Effector memory CD4-positive, alpha-beta T cell (primary cell): ENCODE data around the gene ACSM3.
A peak's percentile ranks its signal among the peaks of the same experiment; 100 is the strongest.
"Not testable (repeated sequence)": the region's sequence is repeated elsewhere in the genome, so short reads cannot be mapped to it uniquely, and the experiment has no call there.

Experiments used
- DNase-seq, 3 donors: peaks; one replicate each; pipeline ENCODE4 v3.0.0-alpha.2; 2020
- H3K27ac ChIP-seq: 2 replicates; pipeline ENCODE4 v1.7.0; 2013; ENCODE audit warnings: mild to moderate bottlenecking, low read length, moderate library complexity; ENCODE audit not compliant: insufficient read depth, poor library complexity, severe bottlenecking
- H3K27me3 ChIP-seq: replicated peaks from 2 replicates; pipeline ENCODE4 v1.7.0; 2013; ENCODE audit warnings: mild to moderate bottlenecking, low read length; ENCODE audit not compliant: insufficient read depth, control insufficient read depth, poor library complexity, severe bottlenecking
- H3K36me3 ChIP-seq: 2 replicates; pipeline ENCODE4 v1.7.0; 2013; ENCODE audit warnings: mild to moderate bottlenecking, low read length, moderate library complexity; ENCODE audit not compliant: control insufficient read depth, insufficient read depth
- H3K4me1 ChIP-seq: 2 replicates; pipeline ENCODE4 v1.7.0; 2013; ENCODE audit warnings: low read length, mild to moderate bottlenecking; ENCODE audit not compliant: control insufficient read depth, insufficient read depth, poor library complexity, severe bottlenecking
- H3K4me3 ChIP-seq: 2 replicates; pipeline ENCODE4 v1.7.0; 2013; ENCODE audit warnings: low read length, low read depth, mild to moderate bottlenecking; ENCODE audit not compliant: insufficient read depth, poor library complexity, severe bottlenecking
- H3K9me3 ChIP-seq: 2 replicates; pipeline ENCODE4 v1.7.0; 2013; ENCODE audit warnings: mild to moderate bottlenecking, low read length, moderate library complexity; ENCODE audit not compliant: control insufficient read depth
- total RNA-seq, 3 donors: gene quantifications; one replicate each; lab custom pipeline; 2026; lab: John Stamatoyannopoulos, UW

Gene ACSM3, protein sequence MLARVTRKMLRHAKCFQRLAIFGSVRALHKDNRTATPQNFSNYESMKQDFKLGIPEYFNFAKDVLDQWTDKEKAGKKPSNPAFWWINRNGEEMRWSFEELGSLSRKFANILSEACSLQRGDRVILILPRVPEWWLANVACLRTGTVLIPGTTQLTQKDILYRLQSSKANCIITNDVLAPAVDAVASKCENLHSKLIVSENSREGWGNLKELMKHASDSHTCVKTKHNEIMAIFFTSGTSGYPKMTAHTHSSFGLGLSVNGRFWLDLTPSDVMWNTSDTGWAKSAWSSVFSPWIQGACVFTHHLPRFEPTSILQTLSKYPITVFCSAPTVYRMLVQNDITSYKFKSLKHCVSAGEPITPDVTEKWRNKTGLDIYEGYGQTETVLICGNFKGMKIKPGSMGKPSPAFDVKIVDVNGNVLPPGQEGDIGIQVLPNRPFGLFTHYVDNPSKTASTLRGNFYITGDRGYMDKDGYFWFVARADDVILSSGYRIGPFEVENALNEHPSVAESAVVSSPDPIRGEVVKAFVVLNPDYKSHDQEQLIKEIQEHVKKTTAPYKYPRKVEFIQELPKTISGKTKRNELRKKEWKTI
- total RNA-seq = 4.5 to 9.3 (median 5.7) reads per million in 3 donors

DNA sequence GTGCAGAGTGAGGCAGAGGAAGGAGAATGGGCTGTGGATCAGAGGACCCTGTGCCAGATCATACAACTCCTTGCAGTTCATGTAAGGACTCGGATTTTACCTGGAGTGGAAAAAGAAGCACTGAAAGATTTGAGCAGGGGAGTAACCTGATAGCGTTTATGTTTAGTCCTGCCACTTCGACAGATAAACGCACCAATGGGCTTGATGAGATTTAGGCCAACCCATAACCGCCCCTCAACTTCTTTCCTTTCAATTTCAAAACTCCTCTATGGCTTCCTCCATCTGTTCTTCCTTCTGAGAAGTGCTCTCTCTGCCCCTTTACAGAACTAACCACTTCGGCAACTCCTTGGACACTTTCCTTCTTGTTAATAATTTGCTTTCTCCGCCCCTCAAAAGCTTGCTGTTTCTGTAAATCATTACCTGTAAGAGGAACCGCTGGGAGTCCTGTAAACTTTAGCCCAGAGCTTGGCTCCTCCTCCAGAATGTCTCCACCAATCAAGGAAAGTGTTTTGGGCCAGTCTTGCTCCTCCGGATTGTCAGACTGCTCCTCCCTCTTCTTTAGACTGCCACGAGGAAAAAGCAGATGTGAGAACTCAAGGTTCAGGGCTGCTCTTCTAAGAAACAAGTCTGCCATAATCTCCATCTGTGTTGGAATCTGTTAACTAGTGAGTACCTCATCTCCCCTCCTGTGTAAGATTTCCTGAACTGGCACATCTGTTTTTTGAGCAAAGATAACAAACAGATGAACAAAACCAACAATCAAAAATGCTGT is at the start of gene ACSM3:
Gene ACSM3, plus strand, starts transcription at position 554 of the 772 bp plus-strand sequence. CDS start 6,021 bp downstream, outside the sequence.
- no peaks in the 10 kb centered on the region for H3K27me3 ChIP-seq
- H3K4me3 ChIP-seq = peak within 1 kb of the TSS; percentile 66
- peak within 1 kb of the TSS; percentile 70 for H3K27ac ChIP-seq
- DNase-seq = peak; percentile 27 to 57 (median 42)
- no peaks in the 10 kb centered on the region for H3K9me3 ChIP-seq
- no peaks in the 10 kb centered on the region for H3K36me3 ChIP-seq
- H3K4me1 ChIP-seq = no peaks in the 10 kb centered on the region

DNA sequence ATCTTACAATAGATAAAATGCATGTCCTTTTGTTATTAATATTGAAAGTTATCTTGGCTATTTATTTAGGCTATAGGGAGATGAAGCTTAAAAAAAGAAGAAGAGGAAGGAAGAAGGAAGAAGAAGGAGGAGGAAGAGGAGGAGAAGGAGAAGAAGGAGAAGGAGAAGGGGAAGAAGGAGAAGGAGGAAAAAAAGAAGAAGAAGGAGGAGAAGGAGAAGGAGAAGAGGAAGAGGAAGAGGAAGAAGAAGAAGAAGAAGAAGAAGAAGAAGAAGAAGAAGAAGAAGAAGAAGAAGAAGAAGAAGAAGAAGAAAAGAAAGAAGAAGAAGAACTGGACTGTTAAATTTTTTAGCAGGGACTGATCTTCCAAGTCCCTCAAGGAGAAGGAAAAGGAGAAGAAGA is 46.1 kb upstream of the ACSM3 start:
- DNase-seq, H3K36me3 ChIP-seq, H3K4me3 ChIP-seq, H3K27me3 ChIP-seq, H3K4me1 ChIP-seq, H3K9me3 ChIP-seq, H3K27ac ChIP-seq: not testable (repeated sequence)

DNA sequence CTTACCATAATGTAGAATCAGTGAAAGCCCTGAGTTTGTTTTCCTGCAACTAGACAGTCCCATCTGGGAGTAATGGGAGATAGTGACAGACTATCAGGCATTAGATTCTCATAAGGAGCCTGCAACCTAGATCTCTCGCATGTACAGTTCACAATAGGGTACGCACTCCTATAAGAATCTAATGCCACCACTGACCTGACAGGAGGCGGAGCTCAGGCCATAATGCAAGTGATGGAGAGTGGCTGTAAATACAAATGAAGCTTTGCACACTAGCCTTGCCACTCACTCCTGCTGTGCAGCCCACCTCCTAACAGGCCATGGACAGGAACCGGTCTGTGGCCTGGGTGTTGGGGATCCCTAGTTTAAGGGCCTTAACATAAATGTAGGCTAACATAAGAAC is 43.6 kb upstream of the ACSM3 start:
- H3K4me1 ChIP-seq = no peaks in the 10 kb centered on the region
- DNase-seq = no peak

DNA sequence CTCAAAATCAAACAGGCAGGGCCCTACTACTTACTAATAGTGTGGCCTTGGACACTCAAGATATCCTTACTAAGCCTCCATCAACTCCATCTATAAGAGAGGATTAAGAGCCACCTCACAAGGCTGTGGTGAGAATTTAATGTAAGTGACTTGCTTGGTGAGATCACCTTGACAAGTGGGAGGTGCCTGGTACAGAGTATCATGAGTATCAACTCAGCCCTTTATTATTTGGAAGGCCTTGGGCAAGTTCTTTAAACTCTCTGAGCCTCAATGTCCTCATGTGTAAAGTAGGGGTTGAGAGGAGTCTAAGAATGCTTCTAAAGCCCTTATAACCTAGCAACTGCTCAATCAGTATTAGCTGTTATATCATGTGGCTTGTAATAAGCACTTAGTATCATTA is 37.2 kb upstream of the ACSM3 start:
- no peak for DNase-seq
- no peaks in the 10 kb centered on the region for H3K9me3 ChIP-seq
- H3K27ac ChIP-seq = no peak overlapping the region
- no peaks in the 10 kb centered on the region for H3K36me3 ChIP-seq
- H3K27me3 ChIP-seq = no peaks in the 10 kb centered on the region
- H3K4me1 ChIP-seq = no peaks in the 10 kb centered on the region
- H3K4me3 ChIP-seq = no peak overlapping the region

More for the DNA sequence above, 43.6 kb upstream of the ACSM3 start:
- no peak overlapping the region for H3K4me3 ChIP-seq
- no peaks in the 10 kb centered on the region for H3K9me3 ChIP-seq
- H3K36me3 ChIP-seq = no peaks in the 10 kb centered on the region
- no peak overlapping the region for H3K27ac ChIP-seq
- H3K27me3 ChIP-seq = no peaks in the 10 kb centered on the region

DNA sequence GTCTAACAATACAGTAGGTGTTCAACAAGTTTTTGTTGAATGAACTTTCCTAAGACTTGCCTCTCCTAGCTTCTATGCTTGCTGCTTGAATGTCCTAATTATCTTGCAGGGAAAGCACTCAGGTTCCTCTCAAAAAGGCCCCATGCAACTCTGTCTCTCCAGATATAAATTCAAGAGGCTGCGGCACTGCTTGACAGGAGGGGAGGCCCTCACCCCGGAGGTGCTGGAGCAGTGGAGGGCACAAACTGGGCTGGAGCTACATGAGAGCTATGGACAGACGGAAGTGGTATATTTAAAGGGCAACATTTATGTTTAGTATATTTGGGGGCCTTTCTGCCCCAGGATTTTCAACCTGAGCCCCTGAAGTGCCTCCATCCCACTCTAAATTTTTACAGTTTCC is 36.6 kb upstream of the ACSM3 start:
- H3K27ac ChIP-seq = no peak overlapping the region
- no peaks in the 10 kb centered on the region for H3K4me1 ChIP-seq
- H3K9me3 ChIP-seq = no peaks in the 10 kb centered on the region
- H3K36me3 ChIP-seq = no peaks in the 10 kb centered on the region
- no peak overlapping the region for H3K4me3 ChIP-seq
- DNase-seq = no peak
- no peaks in the 10 kb centered on the region for H3K27me3 ChIP-seq

DNA sequence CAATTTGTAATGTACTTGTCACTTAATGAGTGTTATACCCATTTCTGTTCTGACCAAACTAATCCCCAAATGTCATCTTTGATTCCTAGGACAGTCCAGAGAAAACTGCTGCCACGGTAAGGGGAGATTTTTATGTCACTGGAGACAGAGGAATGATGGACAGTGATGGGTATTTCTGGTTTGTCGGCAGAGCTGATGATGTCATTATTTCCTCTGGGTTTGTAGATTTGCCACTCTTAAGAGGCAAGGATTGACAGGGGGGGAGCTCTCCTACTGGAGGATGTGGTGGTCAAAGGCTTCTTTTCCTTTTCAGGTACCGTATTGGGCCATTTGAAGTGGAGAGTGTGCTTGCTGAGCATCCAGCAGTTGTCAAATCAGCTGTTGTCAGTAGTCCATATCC is 34.7 kb upstream of the ACSM3 start:
- Histone ChIP-seq H3K4me3 (no peak overlapping the region), H3K27me3 (no peaks in the 10 kb centered on the region), H3K27ac (no peak overlapping the region), H3K36me3 (no peaks in the 10 kb centered on the region), H3K4me1 (no peaks in the 10 kb centered on the region), H3K9me3 (no peaks in the 10 kb centered on the region)
- DNase-seq = no peak

DNA sequence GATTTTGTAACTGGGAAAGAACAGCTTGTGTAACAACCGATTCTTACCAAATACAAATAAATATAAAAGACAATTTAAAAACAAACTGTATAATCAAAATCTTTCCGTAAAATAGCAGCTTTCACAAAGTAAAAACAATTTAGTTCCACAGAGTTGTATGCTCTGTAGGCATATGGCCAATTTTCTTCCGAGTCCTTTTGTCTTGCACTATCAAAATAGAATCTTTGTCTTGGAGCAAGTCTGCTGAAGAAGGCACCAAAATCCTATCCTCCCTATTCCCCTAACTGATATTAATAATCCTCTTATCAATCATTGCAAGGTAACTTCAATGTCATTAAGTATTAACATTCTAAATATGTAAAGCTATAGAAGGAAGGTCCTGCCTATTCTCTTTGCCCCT is 29.8 kb upstream of the ACSM3 start:
- H3K9me3 ChIP-seq = no peaks in the 10 kb centered on the region
- no peak for DNase-seq
- no peak overlapping the region for H3K4me3 ChIP-seq
- no peak overlapping the region for H3K27ac ChIP-seq
- H3K4me1 ChIP-seq = no peaks in the 10 kb centered on the region
- no peaks in the 10 kb centered on the region for H3K27me3 ChIP-seq
- H3K36me3 ChIP-seq = peaks cover 41% of the 10 kb centered on the region

DNA sequence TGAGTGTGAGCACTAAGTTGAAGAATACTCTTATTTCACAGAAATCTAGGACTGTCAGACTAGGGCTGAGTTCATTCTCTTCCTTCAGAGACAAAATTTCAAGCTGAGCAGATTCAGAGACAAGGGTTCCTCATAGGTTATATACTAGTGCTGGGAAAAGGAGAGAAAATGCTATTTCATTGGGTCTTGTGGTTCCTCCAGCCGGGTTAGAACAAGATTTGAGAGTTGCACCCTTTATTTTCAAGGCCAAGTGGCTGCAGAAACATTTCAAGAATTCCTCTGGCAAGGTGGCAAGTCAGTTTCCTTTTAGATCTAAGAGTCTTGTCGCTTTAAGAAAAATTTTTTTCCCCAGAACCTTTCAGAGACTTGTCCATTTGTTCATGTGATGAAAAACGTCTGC is 29.0 kb upstream of the ACSM3 start:
- H3K4me1 ChIP-seq = peaks cover under 1% of the 10 kb centered on the region
- H3K4me3 ChIP-seq = no peak overlapping the region
- no peaks in the 10 kb centered on the region for H3K9me3 ChIP-seq
- H3K27me3 ChIP-seq = no peaks in the 10 kb centered on the region
- DNase-seq = no peak
- peaks cover 41% of the 10 kb centered on the region for H3K36me3 ChIP-seq
- no peak overlapping the region for H3K27ac ChIP-seq

DNA sequence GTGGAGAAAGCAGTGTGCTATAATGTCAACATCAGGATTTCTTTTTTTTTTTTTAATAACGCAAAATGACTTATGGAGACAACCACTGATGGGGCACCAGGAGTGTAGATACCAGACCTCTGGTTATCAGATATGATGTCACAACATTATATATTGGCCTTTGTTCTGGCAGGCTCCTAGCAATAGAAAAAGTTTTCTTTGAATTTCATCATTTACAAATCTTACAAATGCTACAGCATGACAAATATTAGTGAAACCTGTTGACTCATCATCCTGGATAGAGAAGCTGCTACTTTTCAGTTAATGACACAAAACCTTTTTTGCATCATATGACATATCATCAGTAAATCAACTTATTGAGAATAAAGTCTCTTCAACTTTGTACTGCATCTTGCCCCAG is 28.3 kb upstream of the ACSM3 start:
- peaks cover 41% of the 10 kb centered on the region for H3K36me3 ChIP-seq
- H3K27ac ChIP-seq = no peak overlapping the region
- H3K9me3 ChIP-seq = no peaks in the 10 kb centered on the region
- DNase-seq = no peak
- peaks cover 5% of the 10 kb centered on the region for H3K4me1 ChIP-seq
- H3K27me3 ChIP-seq = no peaks in the 10 kb centered on the region
- H3K4me3 ChIP-seq = no peak overlapping the region
